Measurements from ENCODE around the gene INPP5A. TPM values are rescaled to one million over a fixed set of nuclear protein-coding genes. Genes with fewer than 3 reads are reported as not detected.

Gene INPP5A
- polyA plus RNA-seq, 3 donors from 2014 or later = 0.30 to 1.7 (median 0.48) TPM

- peaks cover 0 to 3% (median 0%) of the 10 kb centered on the region in 3 donors for H3K27me3 Mint-ChIP-seq (ENCODE audit: low read depth in 3 of 3)
- no peak overlapping the region for H3K27ac Mint-ChIP-seq
- peaks cover 0 to 2% (median 0%) of the 10 kb centered on the region in 6 donors for H3K9me3 Mint-ChIP-seq
- H3K4me3 Mint-ChIP-seq = no peak overlapping the region
- H3K36me3 Mint-ChIP-seq = peaks cover 5 to 13% (median 11%) of the 10 kb centered on the region in 3 donors
- no peak for DNase-seq
- no peaks in the 10 kb centered on the region for H3K4me1 Mint-ChIP-seq
These were observed 214.8 kb downstream of the INPP5A start for GRCh38 chr10:132752378-132752777.

- Mint-ChIP-seq H3K36me3 (peaks cover 5 to 13% (median 11%) of the 10 kb centered on the region in 3 donors), H3K27ac (no peak overlapping the region), H3K4me3 (no peak overlapping the region), H3K9me3 (peaks cover 0 to 2% (median 0%) of the 10 kb centered on the region in 6 donors), H3K4me1 (no peaks in the 10 kb centered on the region), H3K27me3 (ENCODE audit: low read depth in 3 of 3) (peaks cover 0 to 3% (median 0%) of the 10 kb centered on the region in 3 donors)
- no peak for DNase-seq
These were observed 215.4 kb downstream of the INPP5A start for GRCh38 chr10:132752961-132753360.

DNA sequence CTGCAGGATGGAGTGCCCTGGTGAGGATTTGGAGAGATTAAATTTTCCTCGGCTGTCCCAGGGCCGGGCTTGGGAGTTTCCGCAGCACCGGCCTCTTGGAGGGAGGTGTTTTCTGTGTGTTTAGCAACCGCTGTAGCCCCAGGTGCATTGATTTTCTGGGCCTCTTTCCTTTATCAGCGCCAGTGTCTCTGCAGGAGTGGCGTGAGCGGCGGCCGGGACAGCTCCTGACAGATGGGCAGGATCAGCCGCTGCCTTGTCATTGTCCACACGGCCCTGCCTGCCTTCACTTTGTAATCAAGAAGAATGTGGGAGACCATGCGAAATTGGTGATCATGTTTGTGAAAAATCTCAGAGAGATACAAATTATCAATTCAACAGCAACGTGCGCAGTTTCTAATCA is 216.0 kb downstream of the INPP5A start:
- no peak overlapping the region for H3K27ac Mint-ChIP-seq
- peaks cover 5 to 13% (median 8%) of the 10 kb centered on the region in 3 donors for H3K36me3 Mint-ChIP-seq
- H3K27me3 Mint-ChIP-seq (ENCODE audit: low read depth in 3 of 3) = peaks cover 0 to 3% (median 0%) of the 10 kb centered on the region in 3 donors
- H3K4me1 Mint-ChIP-seq = no peaks in the 10 kb centered on the region
- H3K9me3 Mint-ChIP-seq = no peaks in the 10 kb centered on the region
- no peak for DNase-seq
- H3K4me3 Mint-ChIP-seq = no peak overlapping the region

DNA sequence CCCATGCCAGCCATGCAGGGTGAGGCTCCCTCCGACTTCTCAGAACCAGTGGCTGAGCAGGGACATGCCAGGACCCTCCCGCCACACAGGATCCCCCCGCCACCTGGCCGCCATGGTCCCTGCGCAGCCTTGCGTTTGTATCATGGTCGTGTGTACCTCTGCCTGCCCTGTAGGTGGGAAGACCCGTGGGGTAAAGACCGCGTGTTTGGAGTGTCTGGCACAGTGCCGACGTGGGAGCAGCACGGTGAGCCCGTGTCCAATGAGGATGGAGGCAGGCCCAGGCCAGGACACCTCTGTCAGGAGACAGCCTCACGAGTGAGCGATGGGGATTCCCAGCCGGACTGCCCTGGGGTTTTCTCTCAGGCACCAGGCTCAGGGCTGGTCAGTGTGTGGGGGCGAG is 216.5 kb downstream of the INPP5A start:
- DNase-seq = no peak
- Mint-ChIP-seq H3K27me3 (ENCODE audit: low read depth in 3 of 3) (peaks cover 0 to 3% (median 0%) of the 10 kb centered on the region in 3 donors), H3K36me3 (peaks cover 5 to 13% (median 8%) of the 10 kb centered on the region in 3 donors), H3K4me3 (no peak overlapping the region), H3K9me3 (no peaks in the 10 kb centered on the region), H3K4me1 (no peaks in the 10 kb centered on the region), H3K27ac (no peak overlapping the region)

- peaks cover 5 to 13% (median 8%) of the 10 kb centered on the region in 3 donors for H3K36me3 Mint-ChIP-seq
- DNase-seq = no peak
- H3K9me3 Mint-ChIP-seq = no peaks in the 10 kb centered on the region
- H3K27ac Mint-ChIP-seq = no peak overlapping the region
- no peaks in the 10 kb centered on the region for H3K4me1 Mint-ChIP-seq
- peaks cover 0 to 3% (median 0%) of the 10 kb centered on the region in 3 donors for H3K27me3 Mint-ChIP-seq (ENCODE audit: low read depth in 3 of 3)
- no peak overlapping the region for H3K4me3 Mint-ChIP-seq
These were observed 217.7 kb downstream of the INPP5A start for GRCh38 chr10:132755166-132755711.

GRCh38 chr10:132756591-132756990 is 219.0 kb downstream of the INPP5A start:
- Mint-ChIP-seq H3K36me3 (peaks cover 5 to 13% (median 8%) of the 10 kb centered on the region in 3 donors), H3K4me3 (no peak overlapping the region)
- DNase-seq = no peak

DNA sequence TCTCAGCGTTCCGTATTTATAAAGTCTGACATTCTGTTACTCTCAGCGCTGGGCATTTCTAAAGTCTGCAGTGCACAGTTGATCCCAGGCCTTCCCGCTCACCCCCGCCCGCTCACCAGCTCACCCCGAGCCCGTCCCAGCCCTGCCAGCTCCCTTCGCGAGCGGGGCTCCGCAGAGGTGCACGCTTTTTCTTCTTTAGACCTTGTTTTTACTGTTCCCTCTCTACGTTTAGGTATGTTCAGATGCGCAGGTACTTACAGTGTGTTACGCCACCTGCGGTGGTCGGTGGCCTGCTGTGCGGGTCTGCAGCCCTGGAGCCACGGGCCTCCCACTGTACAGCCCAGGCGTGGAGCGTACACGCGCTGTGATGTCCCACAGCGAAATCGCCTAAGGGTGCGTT is 219.6 kb downstream of the INPP5A start:
- Mint-ChIP-seq H3K4me1 (no peaks in the 10 kb centered on the region), H3K27me3 (ENCODE audit: low read depth in 3 of 3) (peaks cover 0 to 4% (median 3%) of the 10 kb centered on the region in 3 donors), H3K27ac (no peak overlapping the region), H3K4me3 (no peak overlapping the region), H3K36me3 (peaks cover 5 to 16% (median 8%) of the 10 kb centered on the region in 3 donors), H3K9me3 (no peaks in the 10 kb centered on the region)
- DNase-seq = no peak

More at GRCh38 chr10:132756591-132756990, 219.0 kb downstream of the INPP5A start:
- Mint-ChIP-seq H3K4me1 (no peaks in the 10 kb centered on the region), H3K9me3 (no peaks in the 10 kb centered on the region), H3K27ac (no peak overlapping the region), H3K27me3 (ENCODE audit: low read depth in 3 of 3) (peaks cover 0 to 3% (median 3%) of the 10 kb centered on the region in 3 donors)

GRCh38 chr10:132758865-132759264 is 221.3 kb downstream of the INPP5A start:
- peaks cover 0 to 8% (median 3%) of the 10 kb centered on the region in 3 donors for H3K27me3 Mint-ChIP-seq (ENCODE audit: low read depth in 3 of 3)
- H3K4me1 Mint-ChIP-seq = no peaks in the 10 kb centered on the region
- peaks cover 5 to 19% (median 8%) of the 10 kb centered on the region in 3 donors for H3K36me3 Mint-ChIP-seq
- H3K9me3 Mint-ChIP-seq = no peaks in the 10 kb centered on the region
- DNase-seq = no peak
- H3K27ac Mint-ChIP-seq = no peak overlapping the region
- no peak overlapping the region for H3K4me3 Mint-ChIP-seq

DNA sequence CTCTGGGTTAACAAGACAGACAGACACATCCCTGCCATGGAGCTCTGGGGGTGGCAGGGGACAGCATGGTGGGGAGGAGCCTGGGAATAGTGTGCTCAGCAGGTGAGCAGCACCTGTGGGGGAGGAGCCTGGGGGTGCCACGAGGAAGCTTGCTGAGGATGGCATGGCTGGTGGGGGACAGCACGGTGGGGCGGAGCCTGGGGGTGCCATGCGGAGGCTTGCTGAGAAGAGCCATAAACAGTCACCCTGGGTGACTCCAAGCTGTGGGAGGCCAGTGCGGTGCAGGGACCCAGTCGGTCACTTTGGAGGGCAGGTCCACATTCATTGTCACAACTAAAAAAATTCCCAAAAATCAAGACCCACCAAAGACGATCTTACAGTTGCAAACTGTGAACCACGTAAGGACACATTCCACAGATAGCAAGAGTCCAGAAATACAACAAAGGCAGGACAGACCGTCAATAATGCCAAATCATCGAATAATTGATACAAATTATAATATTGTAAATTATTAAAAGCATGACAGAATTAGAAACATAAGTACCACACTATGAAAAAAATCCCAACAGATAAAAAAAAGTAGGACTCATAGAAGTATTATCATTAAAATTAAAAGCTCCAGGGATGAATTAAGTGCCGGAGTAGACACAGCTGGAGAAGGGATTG is 223.9 kb downstream of the INPP5A start:
- H3K9me3 Mint-ChIP-seq = no peaks in the 10 kb centered on the region
- H3K4me1 Mint-ChIP-seq = peaks cover 0 to 4% of the 10 kb centered on the region in 2 donors
- no peak overlapping the region for H3K27ac Mint-ChIP-seq
- H3K36me3 Mint-ChIP-seq = peaks cover 0 to 13% (median 5%) of the 10 kb centered on the region in 3 donors
- H3K27me3 Mint-ChIP-seq (ENCODE audit: low read depth in 3 of 3) = peaks cover 0 to 12% (median 3%) of the 10 kb centered on the region in 3 donors
- DNase-seq = no peak
- H3K4me3 Mint-ChIP-seq = no peak overlapping the region

- Mint-ChIP-seq H3K27ac (no peak overlapping the region), H3K27me3 (ENCODE audit: low read depth in 3 of 3) (peaks cover 0 to 12% (median 3%) of the 10 kb centered on the region in 3 donors), H3K4me1 (peaks cover 0 to 4% of the 10 kb centered on the region in 2 donors), H3K36me3 (peaks cover 0 to 13% (median 6%) of the 10 kb centered on the region in 3 donors), H3K4me3 (no peak overlapping the region), H3K9me3 (no peaks in the 10 kb centered on the region)
- no peak for DNase-seq
These were observed 224.7 kb downstream of the INPP5A start for GRCh38 chr10:132762267-132762666.

DNA sequence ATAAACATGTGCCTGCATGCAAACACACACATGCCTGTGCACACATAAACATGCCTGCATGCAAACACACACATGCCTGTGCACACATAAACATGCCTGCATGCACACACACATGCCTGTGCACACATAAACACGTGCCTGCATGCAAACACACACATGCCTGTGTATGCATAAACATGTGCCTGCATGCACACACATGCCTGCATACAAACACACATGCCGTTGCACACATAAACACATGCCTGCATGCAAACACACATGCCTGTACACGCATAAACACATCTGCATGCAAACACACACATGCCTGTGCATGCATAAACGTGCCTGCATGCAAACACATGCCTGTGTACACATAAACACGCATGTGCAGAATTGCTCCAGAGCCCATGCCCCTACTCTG is 226.0 kb downstream of the INPP5A start:
- H3K4me1 Mint-ChIP-seq = peaks cover 0 to 4% of the 10 kb centered on the region in 2 donors
- no peak overlapping the region for H3K27ac Mint-ChIP-seq
- peaks cover 0 to 12% (median 6%) of the 10 kb centered on the region in 3 donors for H3K36me3 Mint-ChIP-seq
- no peak overlapping the region for H3K4me3 Mint-ChIP-seq
- H3K27me3 Mint-ChIP-seq (ENCODE audit: low read depth in 3 of 3) = peaks cover 0 to 12% (median 3%) of the 10 kb centered on the region in 3 donors
- H3K9me3 Mint-ChIP-seq = no peaks in the 10 kb centered on the region
- DNase-seq = no peak

DNA sequence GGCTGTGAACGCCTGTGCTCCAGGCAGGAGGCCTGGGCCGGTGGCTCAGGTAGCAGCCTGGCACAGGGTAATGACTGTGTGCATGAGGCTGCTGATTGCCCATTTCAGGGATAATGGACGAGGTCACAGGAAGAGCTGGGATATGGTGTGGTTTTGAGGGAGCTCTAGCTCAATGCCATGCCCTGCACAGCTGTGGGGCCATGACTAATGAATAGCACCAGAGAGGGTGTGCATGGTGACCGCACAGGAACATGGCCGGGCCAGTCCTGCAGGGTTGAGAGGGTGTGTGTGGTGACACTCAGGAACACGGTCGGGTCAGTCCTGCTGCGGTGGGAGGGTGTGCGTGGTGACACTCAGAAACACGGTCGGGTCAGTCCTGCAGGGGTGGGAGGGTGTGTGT is 226.5 kb downstream of the INPP5A start:
- H3K27ac Mint-ChIP-seq = peak overlapping the region in 1 of 6 donors; percentile 58

GRCh38 chr10:132765435-132765834 is 227.8 kb downstream of the INPP5A start:
- H3K27ac Mint-ChIP-seq = no peak overlapping the region
- no peaks in the 10 kb centered on the region for H3K9me3 Mint-ChIP-seq
- H3K4me1 Mint-ChIP-seq = peaks cover 0 to 4% of the 10 kb centered on the region in 2 donors
- DNase-seq = no peak
- H3K4me3 Mint-ChIP-seq = no peak overlapping the region
- peaks cover 0 to 12% (median 6%) of the 10 kb centered on the region in 3 donors for H3K36me3 Mint-ChIP-seq
- peaks cover 0 to 12% (median 3%) of the 10 kb centered on the region in 3 donors for H3K27me3 Mint-ChIP-seq (ENCODE audit: low read depth in 3 of 3)

More for the DNA sequence above, 226.5 kb downstream of the INPP5A start:
- peaks cover 0 to 4% of the 10 kb centered on the region in 2 donors for H3K4me1 Mint-ChIP-seq
- no peaks in the 10 kb centered on the region for H3K9me3 Mint-ChIP-seq
- peaks cover 0 to 12% (median 6%) of the 10 kb centered on the region in 3 donors for H3K36me3 Mint-ChIP-seq
- peak overlapping the region in 1 of 5 donors; percentile 71 for H3K4me3 Mint-ChIP-seq
- H3K27me3 Mint-ChIP-seq (ENCODE audit: low read depth in 3 of 3) = peaks cover 0 to 12% (median 3%) of the 10 kb centered on the region in 3 donors
- no peak for DNase-seq

- Mint-ChIP-seq H3K27me3 (ENCODE audit: low read depth in 3 of 3) (peaks cover 0 to 12% (median 0%) of the 10 kb centered on the region in 3 donors), H3K4me1 (peaks cover 0 to 4% of the 10 kb centered on the region in 2 donors), H3K4me3 (no peak overlapping the region), H3K36me3 (peaks cover 0 to 12% (median 6%) of the 10 kb centered on the region in 3 donors), H3K27ac (no peak overlapping the region), H3K9me3 (no peaks in the 10 kb centered on the region)
- no peak for DNase-seq
These were observed 228.7 kb downstream of the INPP5A start for GRCh38 chr10:132766291-132766690.
